MM.1S (cell line): Measurements from ENCODE around the gene GPSM1.

ENCODE experiments used
- DNase-seq: peaks from one replicate; pipeline ENCODE4 v3.0.0-alpha.2; 2015
- H2AFZ ChIP-seq: fragments of 300-600 bp; sonication (generic); 2 replicates; pipeline ENCODE4 v1.6.0; 2016; ENCODE audit warnings: antibody characterized with exemption, low read length
- H3F3A ChIP-seq: fragments of 300-600 bp; sonication (generic); 2 replicates; pipeline ENCODE4 v1.6.1; 2016; ENCODE audit warnings: mild to moderate bottlenecking, antibody characterized with exemption, low read length, moderate library complexity, mixed read lengths; ENCODE audit not compliant: insufficient read depth
- H3K27ac ChIP-seq: fragments of 300-600 bp; sonication (generic); 2 replicates; pipeline ENCODE4 v1.5.1; 2016; ENCODE audit warnings: mild to moderate bottlenecking, low read length
- H3K27me3 ChIP-seq: fragments of 300-600 bp; sonication (generic); replicated peaks from 2 replicates; pipeline ENCODE4 v1.6.0; 2016; ENCODE audit warnings: low read length; ENCODE audit not compliant: insufficient read depth
- H3K36me3 ChIP-seq: fragments of 300-600 bp; sonication (generic); replicated peaks from 2 replicates; pipeline ENCODE4 v1.6.1; 2016; ENCODE audit warnings: mild to moderate bottlenecking, low read length, mixed read lengths; ENCODE audit not compliant: insufficient read depth
- H3K4me1 ChIP-seq: fragments of 300-600 bp; sonication (generic); 2 replicates; pipeline ENCODE4 v1.6.1; 2016; ENCODE audit warnings: low read length, mixed read lengths
- H3K4me2 ChIP-seq: fragments of 300-600 bp; sonication (generic); 2 replicates; pipeline ENCODE4 v1.6.0; 2016; ENCODE audit warnings: low read depth, low read length
- H3K4me3 ChIP-seq: fragments of 300-600 bp; sonication (generic); 2 replicates; pipeline ENCODE4 v1.5.1; 2016; ENCODE audit warnings: low read length, mixed read lengths
- H3K79me2 ChIP-seq: fragments of 300-600 bp; sonication (generic); 2 replicates; pipeline ENCODE4 v1.6.1; 2016; ENCODE audit warnings: mixed run types, low read length, mixed read lengths
- H3K9ac ChIP-seq: fragments of 300-600 bp; sonication (generic); 2 replicates; pipeline ENCODE4 v1.6.1; 2016; ENCODE audit warnings: low read length, mixed read lengths
- H3K9me2 ChIP-seq: fragments of 300-600 bp; sonication (generic); replicated peaks from 2 replicates; pipeline ENCODE4 v1.6.1; 2016; ENCODE audit warnings: mild to moderate bottlenecking, low read length, mixed read lengths; ENCODE audit not compliant: insufficient read depth
- H3K9me3 ChIP-seq: fragments of 300-600 bp; sonication (generic); replicated peaks from 2 replicates; pipeline ENCODE4 v1.6.1; 2016; ENCODE audit warnings: mild to moderate bottlenecking, low read length, mixed read lengths; ENCODE audit not compliant: insufficient read depth
- H4K20me1 ChIP-seq: fragments of 300-600 bp; sonication (generic); 2 replicates; pipeline ENCODE4 v1.6.1; 2016; ENCODE audit warnings: mild to moderate bottlenecking, low read length, moderate library complexity, mixed read lengths; ENCODE audit not compliant: insufficient read depth
- EZH2 ChIP-seq: fragments of 300-600 bp; sonication (generic); optimal IDR thresholded peaks from 2 replicates; pipeline ENCODE3; 2017; ENCODE audit warnings: low read depth, mild to moderate bottlenecking, antibody characterized with exemption, low read length, mixed read lengths
- EZH2phosphoT487 ChIP-seq: fragments of 300-600 bp; sonication (generic); IDR thresholded peaks from 2 replicates; pipeline ENCODE4 v1.6.1; 2018; ENCODE audit warnings: antibody characterized with exemption, low read length
- TF ChIP-seq, protein P1 (sequence below): fragments of 300-600 bp; sonication (generic); IDR thresholded peaks from 2 replicates; pipeline ENCODE4 v1.5.1; 2016; ENCODE audit warnings: antibody characterized with exemption, low read length, mixed read lengths

Gene GPSM1

DNA sequence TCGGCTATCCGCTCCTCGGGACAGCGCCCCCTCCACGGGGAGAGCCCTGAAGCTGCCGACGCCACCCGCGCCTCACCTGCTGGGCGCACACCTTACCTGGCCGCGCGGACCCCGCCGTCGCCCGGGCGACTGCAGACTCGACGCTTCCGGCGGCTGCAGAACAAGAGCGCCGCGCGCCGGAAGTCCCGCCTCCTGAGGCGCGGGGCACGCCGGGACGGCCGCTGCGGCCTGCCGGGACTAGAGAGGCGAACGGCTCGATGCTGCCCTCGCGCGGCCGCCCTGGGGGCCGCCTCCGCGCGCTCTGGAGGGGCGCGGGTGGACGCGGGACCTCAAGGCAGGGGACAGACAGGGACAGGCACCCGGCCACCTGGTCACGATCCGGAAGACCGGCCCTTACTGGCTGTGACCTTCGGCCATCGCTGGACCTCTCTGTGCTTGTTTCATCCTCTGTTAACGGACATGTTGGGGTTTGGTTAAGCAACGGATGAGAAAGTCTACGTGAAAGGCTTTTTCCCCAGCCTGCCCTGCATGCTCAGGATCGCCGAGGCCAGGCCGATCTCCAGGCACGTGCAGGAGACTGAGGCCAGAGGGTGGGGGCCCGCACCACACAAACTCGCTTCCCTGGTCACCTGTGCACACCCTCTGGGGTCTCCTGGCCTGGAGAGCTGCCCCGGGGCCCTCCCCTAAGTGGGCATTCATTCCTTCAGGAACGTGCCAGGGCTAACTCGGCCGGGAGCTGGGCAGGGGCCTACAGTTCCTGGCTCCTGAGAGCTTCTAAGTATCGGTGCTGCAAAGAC, 72.9 kb downstream of the GPSM1 start, which contains the start of gene SNAPC4:
SNAPC4 (minus strand) TSS at position 133 of the 797 bp plus-strand sequence. CDS start 1,742 bp downstream, outside the sequence.
- H3K9me2 ChIP-seq = no peaks in the 10 kb centered on the region
- H3K36me3 ChIP-seq = no peaks in the 10 kb centered on the region
- 0 out of 2 replicates have a peak, but pooled peaks cover 4% of the 10 kb centered on the region for H3F3A ChIP-seq

DNA sequence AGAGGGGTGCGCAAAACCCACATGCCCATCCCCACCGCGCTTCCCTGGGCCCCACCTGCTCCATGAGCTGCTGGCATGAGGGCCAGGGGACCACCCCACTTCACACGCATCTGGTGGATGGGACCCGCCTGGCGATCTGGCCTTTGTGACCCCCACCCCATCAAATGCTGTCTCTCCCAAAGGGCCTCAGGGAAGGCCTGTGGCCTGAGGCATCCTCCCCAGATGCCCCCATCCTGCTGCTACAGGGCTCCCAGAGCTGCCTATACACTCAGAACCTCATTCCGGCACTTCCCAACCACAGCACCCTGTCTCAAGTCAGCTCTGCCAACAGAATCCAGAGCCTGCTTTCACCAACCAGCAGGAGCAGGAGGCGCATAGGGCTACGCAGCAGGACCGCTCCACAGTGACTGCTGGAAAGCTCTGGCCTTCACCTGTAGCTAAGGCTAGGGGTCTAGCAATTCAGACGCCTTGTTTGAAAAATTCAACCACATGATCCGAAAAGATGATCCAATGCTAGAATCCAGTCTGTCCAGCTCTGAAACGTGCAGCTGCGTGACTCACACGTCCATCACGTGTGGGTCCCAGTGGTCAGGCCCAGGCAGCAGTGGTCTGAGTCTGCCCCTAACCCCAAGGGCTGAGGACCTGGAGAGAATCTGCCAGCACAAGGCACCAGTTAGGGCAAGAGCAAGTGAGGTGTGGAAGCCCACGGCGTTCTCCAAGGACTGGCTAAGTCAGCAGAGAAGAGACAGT, 74.0 kb downstream of the GPSM1 start:
- Histone ChIP-seq H3K36me3 (no peaks in the 10 kb centered on the region), H3K4me3 (no peak overlapping the region), H3K27me3 (no peaks in the 10 kb centered on the region), H2AFZ (no peak overlapping the region), H3F3A (0 out of 2 replicates have a peak, but pooled peaks cover 4% of the 10 kb centered on the region), H3K9me2 (no peaks in the 10 kb centered on the region), H3K79me2 (peaks cover 24% of the 10 kb centered on the region), H4K20me1 (no peaks in the 10 kb centered on the region), H3K27ac (no peak overlapping the region), H3K9ac (no peak overlapping the region), H3K4me1 (peaks cover 34% of the 10 kb centered on the region), H3K9me3 (no peaks in the 10 kb centered on the region), H3K4me2 (no peak overlapping the region)
- TF ChIP-seq EZH2phosphoT487 (no peak), EZH2 (no peak)
- TF ChIP-seq, protein P1, sequence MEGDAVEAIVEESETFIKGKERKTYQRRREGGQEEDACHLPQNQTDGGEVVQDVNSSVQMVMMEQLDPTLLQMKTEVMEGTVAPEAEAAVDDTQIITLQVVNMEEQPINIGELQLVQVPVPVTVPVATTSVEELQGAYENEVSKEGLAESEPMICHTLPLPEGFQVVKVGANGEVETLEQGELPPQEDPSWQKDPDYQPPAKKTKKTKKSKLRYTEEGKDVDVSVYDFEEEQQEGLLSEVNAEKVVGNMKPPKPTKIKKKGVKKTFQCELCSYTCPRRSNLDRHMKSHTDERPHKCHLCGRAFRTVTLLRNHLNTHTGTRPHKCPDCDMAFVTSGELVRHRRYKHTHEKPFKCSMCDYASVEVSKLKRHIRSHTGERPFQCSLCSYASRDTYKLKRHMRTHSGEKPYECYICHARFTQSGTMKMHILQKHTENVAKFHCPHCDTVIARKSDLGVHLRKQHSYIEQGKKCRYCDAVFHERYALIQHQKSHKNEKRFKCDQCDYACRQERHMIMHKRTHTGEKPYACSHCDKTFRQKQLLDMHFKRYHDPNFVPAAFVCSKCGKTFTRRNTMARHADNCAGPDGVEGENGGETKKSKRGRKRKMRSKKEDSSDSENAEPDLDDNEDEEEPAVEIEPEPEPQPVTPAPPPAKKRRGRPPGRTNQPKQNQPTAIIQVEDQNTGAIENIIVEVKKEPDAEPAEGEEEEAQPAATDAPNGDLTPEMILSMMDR = no peak
- DNase-seq = no peak

More for the DNA sequence above, 72.9 kb downstream of the GPSM1 start, which contains the start of gene SNAPC4:
- peaks cover 27% of the 10 kb centered on the region for H3K4me1 ChIP-seq
- peak within 1 kb of the TSS; percentile 78 for H2AFZ ChIP-seq
- H3K9me3 ChIP-seq = no peaks in the 10 kb centered on the region
- no peaks in the 10 kb centered on the region for H4K20me1 ChIP-seq
- peak; percentile 94 for DNase-seq
- no peaks in the 10 kb centered on the region for H3K27me3 ChIP-seq
- H3K9ac ChIP-seq = peak within 1 kb of the TSS; percentile 80
- H3K27ac ChIP-seq = no peak within 1 kb of the TSS
- TF ChIP-seq, protein P1 = peak; percentile 82
- no peak for TF ChIP-seq EZH2
- H3K4me3 ChIP-seq = peak within 1 kb of the TSS; percentile 100
- H3K4me2 ChIP-seq = peak within 1 kb of the TSS; percentile 93
- peaks cover 29% of the 10 kb centered on the region for H3K79me2 ChIP-seq

GRCh38 chr9:136402067-136402466, 74.7 kb downstream of the GPSM1 start:
- TF ChIP-seq EZH2 (no peak), EZH2phosphoT487 (no peak)
- TF ChIP-seq, protein P1 = no peak
- no peak overlapping the region for H3K9ac ChIP-seq
- 0 out of 2 replicates have a peak, but pooled peaks cover 4% of the 10 kb centered on the region for H3F3A ChIP-seq
- no peak for DNase-seq
- no peaks in the 10 kb centered on the region for H3K36me3 ChIP-seq
- no peaks in the 10 kb centered on the region for H3K9me2 ChIP-seq
- H2AFZ ChIP-seq = no peak overlapping the region
- H3K4me2 ChIP-seq = no peak overlapping the region
- no peaks in the 10 kb centered on the region for H4K20me1 ChIP-seq
- peaks cover 24% of the 10 kb centered on the region for H3K79me2 ChIP-seq
- H3K4me3 ChIP-seq = no peak overlapping the region
- no peaks in the 10 kb centered on the region for H3K9me3 ChIP-seq
- H3K27ac ChIP-seq = no peak overlapping the region
- peaks cover 34% of the 10 kb centered on the region for H3K4me1 ChIP-seq
- H3K27me3 ChIP-seq = no peaks in the 10 kb centered on the region
